K562 (cell line): ENCODE results near the gene SLC16A9. TPM values are rescaled to one million over a fixed set of nuclear protein-coding genes. Genes with fewer than 3 reads are reported as not detected.

Experiments used
- ATAC-seq: fragments of 200-7000 bp; cut with Tn5 transposase; 3 replicates; pipeline ENCODE4 v1.9.1; 2020; ENCODE audit warnings: moderate library complexity
- BruUV-seq: library from RNA; stranded (reverse); fragments of 400-500 nt; replicated peaks from 2 replicates; lab custom pipeline; 2021; lab: Mats Ljungman, UMichigan
- CTCF ChIA-PET: fragments of 300-600 bp; formaldehyde crosslinking; extraction: SDS; loops from one replicate; lab custom pipeline; 2021; ENCODE audit warnings: low intra/inter-chr PET ratio; lab: Yijun Ruan, JAX
- POLR2A ChIA-PET: fragments of 300-600, 350-650 bp; sonication (Branson Sonifier 250); formaldehyde crosslinking; extraction: SDS; loops from one replicate; lab custom pipeline; 2021; ENCODE audit warnings: antibody characterized with exemption, inconsistent platforms; lab: Yijun Ruan, JAX
- DNase-seq, 4 experiments: peaks; one replicate each; pipeline versions ENCODE4 v3.0.0 to v3.0.0-alpha.2; 2011 to 2018; ENCODE audit warnings: low spot score in 3 of 4, mixed read lengths in 3 of 4; ENCODE audit errors: extremely low read depth in 1 of 4
- FAIRE-seq: peaks from 2 replicates; lab custom pipeline; 2011; peaks lifted over from hg19 to GRCh38; lab: Jason Lieb, UNC
- H2AFZ ChIP-seq: 2 replicates; pipeline ENCODE4 v1.6.0; 2011; ENCODE audit warnings: low read depth, low read length, control low read depth, inconsistent platforms
- H3K27ac ChIP-seq: fragments of 200-600 bp; 3 replicates; pipeline ENCODE4 v1.8.0; 2011; ENCODE audit warnings: low read depth, mild to moderate bottlenecking, control low read depth, inconsistent platforms, low read length, moderate library complexity, mixed read lengths; ENCODE audit errors: extremely low read depth
- H3K27me3 ChIP-seq, 2 experiments: fragments of 300-600 bp in 1 of 2; 2 replicates in 1 of 2; 3 replicates in 1 of 2; pipeline versions ENCODE4 v1.6.0 to v1.8.0; 2011; ENCODE audit warnings: inconsistent platforms in 2 of 2, low read length in 2 of 2, mild to moderate bottlenecking in 1 of 2, mixed read lengths in 1 of 2, moderate library complexity in 1 of 2; ENCODE audit not compliant: control insufficient read depth in 2 of 2, insufficient read depth in 2 of 2
- H3K36me3 ChIP-seq: fragments of 300-600 bp; 3 replicates; pipeline ENCODE4 v1.8.0; 2011; ENCODE audit warnings: mild to moderate bottlenecking, low read length, inconsistent platforms; ENCODE audit not compliant: control insufficient read depth, insufficient read depth
- H3K4me1 ChIP-seq, 2 experiments: fragments of 200-600 bp in 1 of 2; replicated peaks in 1 of 2; 2 replicates in 1 of 2; 3 replicates in 1 of 2; pipeline versions ENCODE4 v1.5.1 to v1.8.0; 2011; ENCODE audit warnings: inconsistent platforms in 2 of 2, low read length in 2 of 2, mild to moderate bottlenecking in 1 of 2, mixed read lengths in 1 of 2, moderate library complexity in 1 of 2; ENCODE audit not compliant: control insufficient read depth in 2 of 2, insufficient read depth in 2 of 2
- H3K4me2 ChIP-seq: 2 replicates; pipeline ENCODE4 v1.6.1; 2011; ENCODE audit warnings: low read length, control low read depth, inconsistent platforms, mixed read lengths; ENCODE audit not compliant: insufficient read depth
- H3K4me3 ChIP-seq: fragments of 200-600 bp; sonication (generic), shearing (Covaris generic); 2 replicates; pipeline ENCODE4 v1.5.1; 2016; ENCODE audit warnings: control low read depth, inconsistent platforms
- H3K79me2 ChIP-seq: fragments of 200-600 bp; 3 replicates; pipeline ENCODE4 v1.8.0; 2011; ENCODE audit warnings: low read length, inconsistent platforms; ENCODE audit not compliant: control insufficient read depth, insufficient read depth
- H3K9ac ChIP-seq, 2 experiments: 2 replicates each; pipeline versions ENCODE4 v1.6.0 to v1.6.1; 2011; ENCODE audit warnings: low read depth in 2 of 2, low read length in 2 of 2, control low read depth in 1 of 2, inconsistent platforms in 1 of 2, mild to moderate bottlenecking in 1 of 2, mixed read lengths in 1 of 2; ENCODE audit not compliant: insufficient read depth in 1 of 2
- H3K9me1 ChIP-seq: one replicate; pipeline ENCODE4 v1.6.0; 2011; ENCODE audit warnings: inconsistent platforms, mild to moderate bottlenecking, low read length, moderate library complexity; ENCODE audit not compliant: control insufficient read depth, insufficient read depth
- H3K9me3 ChIP-seq: replicated peaks from 2 replicates; pipeline ENCODE4 v1.5.1; 2011; ENCODE audit warnings: low read depth, low read length, inconsistent platforms; ENCODE audit not compliant: control insufficient read depth, insufficient read depth
- H4K20me1 ChIP-seq: replicated peaks from 2 replicates; pipeline ENCODE4 v1.6.1; 2011; ENCODE audit warnings: low read length, inconsistent platforms, mixed read lengths; ENCODE audit not compliant: control insufficient read depth, insufficient read depth
- FOXP4 ChIP-seq: sonication (generic); formaldehyde crosslinking; IDR thresholded peaks from 2 replicates; pipeline ENCODE4 v1.8.0; 2022; ENCODE audit warnings: mild to moderate bottlenecking, missing genetic modification reagents, borderline replicate concordance
- HDAC8 ChIP-seq: fragments of 450-650 bp; IDR thresholded peaks from 2 replicates; pipeline ENCODE4 v1.6.1; 2016; ENCODE audit warnings: mild to moderate bottlenecking, missing genetic modification characterization, moderate library complexity, missing compliant biosample characterization
- IFI16 ChIP-seq: fragments of 250-450 bp; sonication (Bioruptor Pico); IDR thresholded peaks from 2 replicates; pipeline ENCODE4 v2.1.2; 2022; ENCODE audit warnings: mild to moderate bottlenecking, inconsistent platforms
- LEF1 ChIP-seq: fragments of 450-650 bp; IDR thresholded peaks from 2 replicates; pipeline ENCODE4 v1.6.1; 2016; ENCODE audit warnings: mild to moderate bottlenecking
- SMARCB1 ChIP-seq: IDR thresholded peaks from 2 replicates; pipeline ENCODE4 v1.6.1; 2011; ENCODE audit warnings: improper control_type of control experiment, low read depth; ENCODE audit not compliant: insufficient read length
- ZNF165 ChIP-seq: fragments of 250-450 bp; sonication (Bioruptor Pico); IDR thresholded peaks from 2 replicates; pipeline ENCODE4 v1.4.0; 2020; ENCODE audit warnings: borderline replicate concordance
- ZNF197 ChIP-seq: fragments of 200-800 bp; sonication (Bioruptor generic); IDR thresholded peaks from 2 replicates; pipeline ENCODE4 v1.6.1; 2016; ENCODE audit warnings: low read depth, missing genetic modification characterization, missing compliant biosample characterization
- ZNF436 ChIP-seq: fragments of 250-450, 450-650 bp; sonication (Bioruptor Pico); formaldehyde crosslinking; IDR thresholded peaks from 2 replicates; pipeline ENCODE4 v1.7.0; 2020; ENCODE audit warnings: mild to moderate bottlenecking
- ZNF764 ChIP-seq: fragments of 250-450 bp; sonication (Bioruptor Pico); IDR thresholded peaks from 2 replicates; pipeline ENCODE4 v1.4.0; 2020; ENCODE audit warnings: low read depth, mild to moderate bottlenecking, moderate library complexity
- WGBS: fragments of 100-300 bp; shearing (Covaris generic); methylation state at CpG from one replicate; pipeline ENCODE4 v1.1.6; 2016; ENCODE audit warnings: low coverage, mixed read lengths; ENCODE audit not compliant: insufficient coverage; ENCODE audit errors: missing lambda C conversion rate; 5-methylcytosine and 5-hydroxymethylcytosine counted together
- in situ Hi-C: fragments of 300-500 bp; cut with MboI; formaldehyde crosslinking; loops from 4 replicates; pipeline ENCODE4 v1.15.0; 2018; ENCODE audit warnings: inconsistent platforms, mixed read lengths
- intact Hi-C: fragments of 100-400 bp; cut with micrococcal nuclease; formaldehyde crosslinking; loops from 2 replicates; pipeline ENCODE4 v1.14.2; 2022
- polyA plus RNA-seq, 8 experiments: library from polyadenylated mRNA; depleted of rRNA in 4 of 8; stranded (reverse) in 5 of 8; unstranded in 3 of 8; fragments of >200 nt; fragmentation: Nextera tagmentation in 2 of 8; fragmentation: Illumina TruSeq in 1 of 8; extraction: Ambion mirVana in 2 of 8; extraction: Trizol in 1 of 8; gene quantifications; 2 replicates each; pipeline versions ENCODE4 v1.2.1 to v1.2.3, GENCODE V29; 2011 to 2014; ENCODE audit warnings: inconsistent platforms in 1 of 8, missing spikeins in 1 of 8
- total RNA-seq, 7 experiments: library from RNA; depleted of rRNA in 6 of 7; stranded (reverse); fragments of >200 nt in 6 of 7; fragmentation: Illumina TruSeq in 2 of 7; extraction: Trizol in 2 of 7; gene quantifications; 2 replicates each; pipeline versions ENCODE4 v1.2.1 to v1.2.3, GENCODE V29; 2011 to 2021; ENCODE audit warnings: low replicate concordance in 1 of 7
- TF ChIP-seq, protein P1 (sequence below), 2 experiments: IDR thresholded peaks; 2 replicates each; pipeline ENCODE4 v1.6.1; 2012; ENCODE audit warnings: improper control_type of control experiment in 2 of 2, low read depth in 2 of 2, low read length in 2 of 2, borderline replicate concordance in 1 of 2
- TF ChIP-seq, protein P2 (sequence below), 3 experiments: IDR thresholded peaks in 2 of 3; conservative IDR thresholded peaks in 1 of 3; 2 replicates each; pipeline ENCODE4 v1.5.1; 2011 to 2012; ENCODE audit warnings: low read length in 3 of 3, mild to moderate bottlenecking in 3 of 3, control low read depth in 2 of 3, improper control_type of control experiment in 1 of 3, inconsistent platforms in 1 of 3, low read depth in 1 of 3, mixed read lengths in 1 of 3, moderate library complexity in 1 of 3; ENCODE audit not compliant: insufficient read depth in 2 of 3
- TF ChIP-seq, protein P3 (sequence below): fragments of 450-650 bp; IDR thresholded peaks from 2 replicates; pipeline ENCODE4 v1.6.1; 2016; ENCODE audit warnings: low read depth, mild to moderate bottlenecking, moderate library complexity

The SLC16A9 gene
- total and polyA plus RNA-seq, 9 of the 15 experiments (the other 6 are each of a cell fraction or from before 2014, with no cell fraction given): 0.90 to 6.4 (median 2.1) TPM

GRCh38 chr10:59601985-59602384 lies 107.7 kb downstream of the SLC16A9 start:
- Histone ChIP-seq H3K4me2 (no peak overlapping the region), H3K79me2 (no peaks in the 10 kb centered on the region), H3K9me1 (no peaks in the 10 kb centered on the region), H3K27me3 (no peaks in the 10 kb centered on the region), H3K4me1 (no peaks in the 10 kb centered on the region), H3K27ac (no peak overlapping the region), H3K9me3 (no peaks in the 10 kb centered on the region), H4K20me1 (no peaks in the 10 kb centered on the region), H3K36me3 (no peaks in the 10 kb centered on the region), H3K4me3 (no peak overlapping the region), H3K9ac (no peak overlapping the region), H2AFZ (no peak overlapping the region)
- ChIA-PET CTCF (no interaction called here), POLR2A (no interaction called here)
- FAIRE-seq (no peak), DNase-seq (no peak), ATAC-seq (no peak)
- no TSS peak for BruUV-seq
- intact Hi-C loops: no loop called here
- WGBS: 2% methylated on average over 3 of the region's 3 CpGs
- in situ Hi-C loops: no loop called here
- TF ChIP-seq, protein P1, sequence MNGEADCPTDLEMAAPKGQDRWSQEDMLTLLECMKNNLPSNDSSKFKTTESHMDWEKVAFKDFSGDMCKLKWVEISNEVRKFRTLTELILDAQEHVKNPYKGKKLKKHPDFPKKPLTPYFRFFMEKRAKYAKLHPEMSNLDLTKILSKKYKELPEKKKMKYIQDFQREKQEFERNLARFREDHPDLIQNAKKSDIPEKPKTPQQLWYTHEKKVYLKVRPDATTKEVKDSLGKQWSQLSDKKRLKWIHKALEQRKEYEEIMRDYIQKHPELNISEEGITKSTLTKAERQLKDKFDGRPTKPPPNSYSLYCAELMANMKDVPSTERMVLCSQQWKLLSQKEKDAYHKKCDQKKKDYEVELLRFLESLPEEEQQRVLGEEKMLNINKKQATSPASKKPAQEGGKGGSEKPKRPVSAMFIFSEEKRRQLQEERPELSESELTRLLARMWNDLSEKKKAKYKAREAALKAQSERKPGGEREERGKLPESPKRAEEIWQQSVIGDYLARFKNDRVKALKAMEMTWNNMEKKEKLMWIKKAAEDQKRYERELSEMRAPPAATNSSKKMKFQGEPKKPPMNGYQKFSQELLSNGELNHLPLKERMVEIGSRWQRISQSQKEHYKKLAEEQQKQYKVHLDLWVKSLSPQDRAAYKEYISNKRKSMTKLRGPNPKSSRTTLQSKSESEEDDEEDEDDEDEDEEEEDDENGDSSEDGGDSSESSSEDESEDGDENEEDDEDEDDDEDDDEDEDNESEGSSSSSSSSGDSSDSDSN (IDR thresholded peaks at IDR 0.05; ENCODE audit: borderline replicate concordance in 1 of 2, low read depth in 2 of 2, low read length in 2 of 2): no peak
- TF ChIP-seq FOXP4 (CRISPR knock-in tag): no peak
- TF ChIP-seq ZNF436 (CRISPR knock-in tag): no peak
- no peak for TF ChIP-seq ZNF165 (CRISPR knock-in tag)
- no peak for TF ChIP-seq ZNF197 (CRISPR knock-in tag)
- TF ChIP-seq IFI16 (CRISPR knock-in tag): no peak
- no peak for TF ChIP-seq HDAC8 (tag)
- TF ChIP-seq, protein P2, sequence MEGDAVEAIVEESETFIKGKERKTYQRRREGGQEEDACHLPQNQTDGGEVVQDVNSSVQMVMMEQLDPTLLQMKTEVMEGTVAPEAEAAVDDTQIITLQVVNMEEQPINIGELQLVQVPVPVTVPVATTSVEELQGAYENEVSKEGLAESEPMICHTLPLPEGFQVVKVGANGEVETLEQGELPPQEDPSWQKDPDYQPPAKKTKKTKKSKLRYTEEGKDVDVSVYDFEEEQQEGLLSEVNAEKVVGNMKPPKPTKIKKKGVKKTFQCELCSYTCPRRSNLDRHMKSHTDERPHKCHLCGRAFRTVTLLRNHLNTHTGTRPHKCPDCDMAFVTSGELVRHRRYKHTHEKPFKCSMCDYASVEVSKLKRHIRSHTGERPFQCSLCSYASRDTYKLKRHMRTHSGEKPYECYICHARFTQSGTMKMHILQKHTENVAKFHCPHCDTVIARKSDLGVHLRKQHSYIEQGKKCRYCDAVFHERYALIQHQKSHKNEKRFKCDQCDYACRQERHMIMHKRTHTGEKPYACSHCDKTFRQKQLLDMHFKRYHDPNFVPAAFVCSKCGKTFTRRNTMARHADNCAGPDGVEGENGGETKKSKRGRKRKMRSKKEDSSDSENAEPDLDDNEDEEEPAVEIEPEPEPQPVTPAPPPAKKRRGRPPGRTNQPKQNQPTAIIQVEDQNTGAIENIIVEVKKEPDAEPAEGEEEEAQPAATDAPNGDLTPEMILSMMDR (IDR thresholded peaks at IDR 0.05 in 2 of 3, conservative IDR thresholded peaks at IDR 0.05 in 1 of 3; ENCODE audit: insufficient read depth in 2 of 3, low read depth in 1 of 3, low read length in 3 of 3): no peak
- TF ChIP-seq LEF1: no peak
- no peak for TF ChIP-seq SMARCB1
- TF ChIP-seq ZNF764 (CRISPR knock-in tag): no peak
- TF ChIP-seq, protein P3, sequence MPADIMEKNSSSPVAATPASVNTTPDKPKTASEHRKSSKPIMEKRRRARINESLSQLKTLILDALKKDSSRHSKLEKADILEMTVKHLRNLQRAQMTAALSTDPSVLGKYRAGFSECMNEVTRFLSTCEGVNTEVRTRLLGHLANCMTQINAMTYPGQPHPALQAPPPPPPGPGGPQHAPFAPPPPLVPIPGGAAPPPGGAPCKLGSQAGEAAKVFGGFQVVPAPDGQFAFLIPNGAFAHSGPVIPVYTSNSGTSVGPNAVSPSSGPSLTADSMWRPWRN: no peak
